GM23338 (cell line): Measurements from ENCODE around the gene MRPS27.

Experiments used
- CTCF ChIP-seq, 2 experiments: fragments of 200-600 bp in 1 of 2; sonication (generic) in 1 of 2; conservative IDR thresholded peaks; 2 replicates each; pipeline versions ENCODE4 v1.5.1 to v1.6.1; 2016 to 2017; ENCODE audit warnings: antibody characterized with exemption in 2 of 2, low read depth in 2 of 2, mild to moderate bottlenecking in 2 of 2, moderate library complexity in 1 of 2
- EZH2 ChIP-seq: fragments of 200-600 bp; sonication (generic); IDR thresholded peaks from one replicate; pipeline ENCODE4 v1.8.0; 2017; ENCODE audit warnings: antibody characterized with exemption, mild to moderate bottlenecking, low read depth; ENCODE audit not compliant: unreplicated experiment
- EZH2phosphoT487 ChIP-seq: fragments of 200-600 bp; sonication (generic); IDR thresholded peaks from one replicate; pipeline ENCODE4 v1.8.1; 2018; ENCODE audit warnings: antibody characterized with exemption; ENCODE audit not compliant: unreplicated experiment
- POLR2AphosphoS5 ChIP-seq: IDR thresholded peaks from 2 replicates; pipeline ENCODE4 v1.6.1; 2016; ENCODE audit warnings: antibody characterized with exemption, low read depth
- REST ChIP-seq: IDR thresholded peaks from one replicate; pipeline ENCODE4 v1.6.1; 2018; ENCODE audit warnings: antibody characterized with exemption; ENCODE audit not compliant: unreplicated experiment

GRCh38 chr5:72280581-72281069 lies 39.4 kb downstream of the MRPS27 start:
- TF ChIP-seq REST (no peak), CTCF (conservative IDR thresholded peaks at IDR 0.05; ENCODE audit: low read depth in 2 of 2) (peak; percentile 64 to 72), EZH2phosphoT487 (no peak), EZH2 (no peak), POLR2AphosphoS5 (no peak)
